ENCODE data around the gene DNAL1.

Gene DNAL1

GRCh38 chr14:73694083-73694482 is 49.3 kb downstream of the DNAL1 start:
- Histone ChIP-seq H3F3A (ENCODE audit: low read depth) (no peaks in the 10 kb centered on the region), H3K9ac (ENCODE audit: low read depth, low read length, poor library complexity, severe bottlenecking) (no peak overlapping the region), H3K4me3 (ENCODE audit: low read length, poor library complexity, severe bottlenecking) (no peak overlapping the region), H3K9me3 (ENCODE audit: insufficient read depth, low read depth, low read length) (no peaks in the 10 kb centered on the region), H3K27me3 (ENCODE audit: insufficient read depth, low read length, poor library complexity, severe bottlenecking) (no peaks in the 10 kb centered on the region), H3K9me2 (replicated peaks; ENCODE audit: low read depth, low read length) (no peaks in the 10 kb centered on the region), H2AFZ (ENCODE audit: low read length) (no peak overlapping the region), H4K20me1 (ENCODE audit: insufficient read depth, low read length, poor library complexity, severe bottlenecking) (no peaks in the 10 kb centered on the region), H3K4me1 (ENCODE audit: insufficient read depth, low read length, poor library complexity, severe bottlenecking) (no peaks in the 10 kb centered on the region), H3K79me2 (ENCODE audit: insufficient read depth, low read length) (no peaks in the 10 kb centered on the region), H3K4me2 (ENCODE audit: low read depth, low read length, poor library complexity, severe bottlenecking) (no peak overlapping the region), H3K36me3 (ENCODE audit: insufficient read depth, low read length) (no peaks in the 10 kb centered on the region)
- no peak for TF ChIP-seq EZH2phosphoT487 (IDR thresholded peaks at IDR 0.05; ENCODE audit: borderline replicate concordance)

- no peak overlapping the region for H2AFZ ChIP-seq (ENCODE audit: low read length)
- no peak overlapping the region for H3K9ac ChIP-seq (ENCODE audit: low read depth, low read length, poor library complexity, severe bottlenecking)
- H3K79me2 ChIP-seq (ENCODE audit: insufficient read depth, low read length): no peaks in the 10 kb centered on the region
- TF ChIP-seq CTCF (conservative IDR thresholded peaks at IDR 0.05; ENCODE audit: low read length): no peak
- no peak for TF ChIP-seq EZH2phosphoT487 (IDR thresholded peaks at IDR 0.05; ENCODE audit: borderline replicate concordance)
- no peaks in the 10 kb centered on the region for H3F3A ChIP-seq (ENCODE audit: low read depth)
- H3K36me3 ChIP-seq (ENCODE audit: insufficient read depth, low read length): no peaks in the 10 kb centered on the region
- H3K4me2 ChIP-seq (ENCODE audit: low read depth, low read length, poor library complexity, severe bottlenecking): no peak overlapping the region
- no peaks in the 10 kb centered on the region for H3K9me2 ChIP-seq (replicated peaks; ENCODE audit: low read depth, low read length)
- no peaks in the 10 kb centered on the region for H4K20me1 ChIP-seq (ENCODE audit: insufficient read depth, low read length, poor library complexity, severe bottlenecking)
- no peaks in the 10 kb centered on the region for H3K9me3 ChIP-seq (ENCODE audit: insufficient read depth, low read depth, low read length)
- no peaks in the 10 kb centered on the region for H3K27me3 ChIP-seq (ENCODE audit: insufficient read depth, low read length, poor library complexity, severe bottlenecking)
- no peak overlapping the region for H3K4me3 ChIP-seq (ENCODE audit: low read length, poor library complexity, severe bottlenecking)
- H3K4me1 ChIP-seq (ENCODE audit: insufficient read depth, low read length, poor library complexity, severe bottlenecking): no peaks in the 10 kb centered on the region
Measured at GRCh38 chr14:73695082-73695481, 50.3 kb downstream of the DNAL1 start.

GRCh38 chr14:73695997-73696396 is 51.2 kb downstream of the DNAL1 start:
- no peaks in the 10 kb centered on the region for H3K9me3 ChIP-seq (ENCODE audit: insufficient read depth, low read depth, low read length)
- H4K20me1 ChIP-seq (ENCODE audit: insufficient read depth, low read length, poor library complexity, severe bottlenecking): no peaks in the 10 kb centered on the region
- H3K4me2 ChIP-seq (ENCODE audit: low read depth, low read length, poor library complexity, severe bottlenecking): no peak overlapping the region
- no peak overlapping the region for H3K4me3 ChIP-seq (ENCODE audit: low read length, poor library complexity, severe bottlenecking)
- H3K79me2 ChIP-seq (ENCODE audit: insufficient read depth, low read length): no peaks in the 10 kb centered on the region
- no peak overlapping the region for H2AFZ ChIP-seq (ENCODE audit: low read length)
- TF ChIP-seq CTCF (conservative IDR thresholded peaks at IDR 0.05; ENCODE audit: low read length) (no peak), EZH2phosphoT487 (IDR thresholded peaks at IDR 0.05; ENCODE audit: borderline replicate concordance) (no peak)
- no peaks in the 10 kb centered on the region for H3K9me2 ChIP-seq (replicated peaks; ENCODE audit: low read depth, low read length)
- no peaks in the 10 kb centered on the region for H3K36me3 ChIP-seq (ENCODE audit: insufficient read depth, low read length)
- H3K9ac ChIP-seq (ENCODE audit: low read depth, low read length, poor library complexity, severe bottlenecking): no peak overlapping the region
- H3F3A ChIP-seq (ENCODE audit: low read depth): no peaks in the 10 kb centered on the region
- no peaks in the 10 kb centered on the region for H3K4me1 ChIP-seq (ENCODE audit: insufficient read depth, low read length, poor library complexity, severe bottlenecking)
- H3K27me3 ChIP-seq (ENCODE audit: insufficient read depth, low read length, poor library complexity, severe bottlenecking): no peaks in the 10 kb centered on the region
